GM18508 (cell line): ENCODE results near the gene CNDP1.
"Not testable (repeated sequence)": the region's sequence is repeated elsewhere in the genome, so short reads cannot be mapped to it uniquely, and the experiment has no call there.

Source experiments
- ATAC-seq: cut with Tn5 transposase; IDR thresholded peaks from one replicate; pipeline ENCODE4 v1.9.1; 2021; ENCODE audit warnings: moderate number of reproducible peaks; ENCODE audit not compliant: insufficient read depth, unreplicated experiment

CNDP1 gene

GRCh38 chr18:74519320-74520095 lies 14.8 kb upstream of the CNDP1 start:
- no peak for ATAC-seq

- no peak for ATAC-seq
Observed at GRCh38 chr18:74520096-74520833, 14.0 kb upstream of the CNDP1 start.

- ATAC-seq: no peak
Observed at GRCh38 chr18:74521068-74521725, 13.1 kb upstream of the CNDP1 start.

- no peak for ATAC-seq
Observed at GRCh38 chr18:74522635-74523548, 11.4 kb upstream of the CNDP1 start.

- no peak for ATAC-seq
Observed at GRCh38 chr18:74524097-74524496, 10.2 kb upstream of the CNDP1 start.

- ATAC-seq: not testable (repeated sequence)
Observed at GRCh38 chr18:74524915-74525314, 9.4 kb upstream of the CNDP1 start.

- no peak for ATAC-seq
Observed at GRCh38 chr18:74525741-74526140, 8.6 kb upstream of the CNDP1 start.

GRCh38 chr18:74526488-74526887 lies 7.8 kb upstream of the CNDP1 start:
- no peak for ATAC-seq

GRCh38 chr18:74528478-74528877 lies 5.8 kb upstream of the CNDP1 start:
- ATAC-seq: peak; percentile 78

- ATAC-seq: no peak
Observed at GRCh38 chr18:74528913-74529312, 5.4 kb upstream of the CNDP1 start.

GRCh38 chr18:74529378-74529777 lies 4.9 kb upstream of the CNDP1 start:
- ATAC-seq: no peak

GRCh38 chr18:74529811-74530583 lies 4.3 kb upstream of the CNDP1 start:
- no peak for ATAC-seq

- ATAC-seq: no peak
Observed at GRCh38 chr18:74530584-74530862, 3.8 kb upstream of the CNDP1 start.

- no peak for ATAC-seq
Observed at GRCh38 chr18:74531043-74531442, 3.3 kb upstream of the CNDP1 start.

GRCh38 chr18:74532511-74533025 lies 1.7 kb upstream of the CNDP1 start:
- ATAC-seq: no peak

GRCh38 chr18:74533666-74534065 lies 634 bp upstream of the CNDP1 start:
- ATAC-seq: no peak

GRCh38 chr18:74534981-74535649 lies 815 bp downstream of the CNDP1 start:
- no peak for ATAC-seq

GRCh38 chr18:74539289-74539688 lies 5.0 kb downstream of the CNDP1 start:
- ATAC-seq: no peak
